Type B pancreatic cell (in vitro differentiated cells): ENCODE data around the gene ZSCAN16. TPM values are rescaled to one million over a fixed set of nuclear protein-coding genes. Genes with fewer than 3 reads are reported as not detected.
A peak's percentile ranks its signal among the peaks of the same experiment; 100 is the strongest.
"Not testable (repeated sequence)": the region's sequence is repeated elsewhere in the genome, so short reads cannot be mapped to it uniquely, and the experiment has no call there.

Experiments used
- DNase-seq: peaks from one replicate; pipeline ENCODE4 v3.0.0; 2021; ENCODE audit warnings: mixed read lengths; ENCODE audit not compliant: unreplicated experiment; ENCODE audit errors: extremely low spot score
- H3K27ac Mint-ChIP-seq: 2 replicates; pipeline ENCODE4 v1.8.0; 2021; ENCODE audit warnings: mild to moderate bottlenecking, mixed read lengths
- H3K27me3 Mint-ChIP-seq: 2 replicates; pipeline ENCODE4 v1.8.0; 2021; ENCODE audit warnings: mixed read lengths
- H3K36me3 Mint-ChIP-seq: 2 replicates; pipeline ENCODE4 v1.8.0; 2021; ENCODE audit warnings: mixed read lengths
- H3K4me1 Mint-ChIP-seq: one replicate; pipeline ENCODE4 v1.8.0; 2021; ENCODE audit warnings: mixed read lengths; ENCODE audit not compliant: unreplicated experiment
- H3K4me3 Mint-ChIP-seq: 2 replicates; pipeline ENCODE4 v1.8.0; 2021; ENCODE audit warnings: mild to moderate bottlenecking, mixed read lengths
- H3K9me3 Mint-ChIP-seq: 2 replicates; pipeline ENCODE4 v1.8.0; 2021; ENCODE audit warnings: mixed read lengths
- CTCF ChIP-seq: fragments of 200-600 bp; sonication (generic); conservative IDR thresholded peaks from 2 replicates; pipeline ENCODE4 v1.5.0; 2021; ENCODE audit warnings: antibody characterized with exemption, mild to moderate bottlenecking
- long read RNA-seq: library from polyadenylated mRNA; unstranded; transcript quantifications from one replicate; pipeline ENCODE4 v2.0.0, GENCODE V29; 2020
- total RNA-seq: library from RNA; stranded (reverse); gene quantifications from 2 replicates; pipeline ENCODE4 v1.2.1, GENCODE V29; 2021; ENCODE audit warnings: low replicate concordance

ZSCAN16 gene
- 8.9 and 12.1 TPM in 2 replicates for total RNA-seq
- long read RNA-seq, transcript ZSCAN16-201 (4 exons, 1,328 nt): major isoform, 48 of 75 reads
- long read RNA-seq, partial matches to known transcripts: 1 of 75 reads
- long read RNA-seq, other reads (novel, unspliced or antisense): 26 of 75 reads

- Mint-ChIP-seq H3K4me1 (peaks cover 19% of the 10 kb centered on the region), H3K9me3 (no peaks in the 10 kb centered on the region), H3K36me3 (peaks cover 13% of the 10 kb centered on the region), H3K4me3 (peak within 1 kb of the TSS; percentile 98), H3K27ac (peak within 1 kb of the TSS; percentile 89), H3K27me3 (no peaks in the 10 kb centered on the region)
- DNase-seq: peak; percentile 83
- TF ChIP-seq CTCF: no peak
Measured at GRCh38 chr6:28124350-28124970, at the start of gene ZSCAN16. TSS of gene ZSCAN16 (plus strand) at chr6:28124609. CDS start at chr6:28125444, 835 bp downstream.

DNA sequence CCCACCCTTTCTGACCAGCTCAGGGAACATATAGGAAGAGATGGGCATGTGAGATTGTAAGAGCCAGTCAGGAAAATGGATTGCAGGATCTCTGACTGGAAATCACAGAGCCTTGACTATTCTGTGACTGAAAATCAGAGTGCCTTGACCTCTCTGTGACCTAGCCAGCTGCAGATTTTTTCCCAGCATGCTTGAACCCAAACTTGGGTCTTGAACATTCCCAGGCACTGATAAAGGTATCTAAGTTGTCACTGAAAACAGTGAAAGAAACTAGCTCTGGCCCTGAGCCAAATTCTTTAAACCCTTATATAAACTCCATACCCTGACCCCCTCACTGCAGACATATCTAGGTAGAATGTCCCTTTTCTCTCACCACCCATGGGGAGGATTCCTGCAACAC, 46.4 kb upstream of the ZSCAN16 start:
- Mint-ChIP-seq H3K27me3 (peaks cover 8% of the 10 kb centered on the region), H3K4me3 (peak overlapping the region; percentile 61), H3K9me3 (peaks cover 5% of the 10 kb centered on the region), H3K4me1 (peaks cover 5% of the 10 kb centered on the region), H3K36me3 (peaks cover 4% of the 10 kb centered on the region), H3K27ac (peak overlapping the region; percentile 76)
- TF ChIP-seq CTCF: no peak
- DNase-seq: no peak

- Mint-ChIP-seq H3K36me3 (peaks cover 11% of the 10 kb centered on the region), H3K27me3 (peaks cover under 1% of the 10 kb centered on the region), H3K27ac (peak overlapping the region; percentile 100), H3K4me3 (peak overlapping the region; percentile 61), H3K9me3 (peaks cover 5% of the 10 kb centered on the region), H3K4me1 (peaks cover 5% of the 10 kb centered on the region)
- DNase-seq: no peak
- no peak for TF ChIP-seq CTCF
Measured at GRCh38 chr6:28078836-28079235, 45.6 kb upstream of the ZSCAN16 start.

DNA sequence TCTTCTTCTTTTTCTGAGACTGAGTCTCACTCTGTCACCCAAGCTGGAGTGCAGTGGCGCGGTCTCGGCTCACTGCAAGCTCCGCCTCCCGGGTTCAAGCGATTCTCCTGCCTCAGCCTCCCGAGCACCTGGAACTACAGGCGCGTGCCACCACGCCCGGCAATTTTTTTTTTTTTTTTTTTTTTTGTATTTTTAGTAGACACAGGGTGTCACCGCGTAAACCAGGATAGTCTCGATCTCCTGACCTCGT, 44.1 kb upstream of the ZSCAN16 start, which contains the start of gene ZNF165:
Gene ZNF165 (plus strand): TSS at position 188 of the 250 bp plus-strand sequence. CDS start 4,913 bp downstream, outside the sequence.
- not testable (repeated sequence) for H3K9me3 Mint-ChIP-seq
- H3K36me3 Mint-ChIP-seq: peaks cover 15% of the 10 kb centered on the region

DNA sequence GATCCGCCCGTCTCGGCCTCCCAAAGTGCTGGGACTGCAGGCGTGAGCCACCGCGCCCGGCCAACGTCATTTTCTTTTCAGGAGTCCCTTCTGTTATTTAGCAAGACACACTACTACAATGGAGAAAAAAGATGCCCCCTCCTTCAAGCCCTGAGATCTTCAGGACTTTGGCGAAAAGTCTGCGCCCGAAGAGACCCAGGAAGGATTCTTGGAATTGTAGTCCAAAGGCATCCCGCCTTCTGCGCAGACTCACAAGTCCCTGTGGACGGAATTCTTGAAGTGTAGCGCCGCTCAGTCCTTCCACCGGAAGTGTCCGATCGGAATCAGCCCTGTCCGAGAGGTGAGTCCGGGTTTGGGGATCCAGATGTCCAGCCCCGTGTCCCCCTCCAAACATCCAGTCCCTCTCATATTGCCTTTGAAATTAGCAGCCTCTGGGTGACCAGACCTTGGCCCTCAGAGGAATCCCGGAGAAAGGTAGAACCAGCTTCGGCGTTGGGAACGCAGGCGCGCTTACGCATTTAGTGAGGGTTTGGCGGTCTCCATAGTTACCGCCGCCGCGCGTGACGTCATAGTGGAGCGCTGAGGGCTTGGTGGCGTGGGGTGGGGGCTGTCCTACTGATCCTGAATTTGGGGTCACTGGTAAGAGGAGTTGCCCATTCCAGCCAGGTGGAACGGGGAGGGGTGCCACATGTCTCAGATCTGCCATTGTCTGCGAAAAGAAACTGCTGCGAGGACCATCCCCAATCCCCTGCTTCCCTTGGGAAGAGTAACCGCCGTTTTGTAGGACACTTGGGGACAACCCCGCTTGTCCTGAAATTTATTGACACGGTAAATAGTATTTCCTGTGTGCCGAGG, 43.6 kb upstream of the ZSCAN16 start:
- Mint-ChIP-seq H3K36me3 (peaks cover 21% of the 10 kb centered on the region), H3K27me3 (no peaks in the 10 kb centered on the region), H3K4me3 (peak overlapping the region; percentile 96), H3K4me1 (peaks cover 5% of the 10 kb centered on the region), H3K9me3 (peaks cover 5% of the 10 kb centered on the region), H3K27ac (peak overlapping the region; percentile 100)
- TF ChIP-seq CTCF: no peak
- DNase-seq: peak; percentile 93

More for the DNA sequence above, 44.1 kb upstream of the ZSCAN16 start, which contains the start of gene ZNF165:
- not testable (repeated sequence) for H3K4me1 Mint-ChIP-seq, H3K27me3 Mint-ChIP-seq, DNase-seq
- peak within 1 kb of the TSS; percentile 100 for H3K27ac Mint-ChIP-seq
- H3K4me3 Mint-ChIP-seq: peak within 1 kb of the TSS; percentile 96

- Mint-ChIP-seq H3K36me3 (peaks cover 24% of the 10 kb centered on the region), H3K9me3 (peaks cover 5% of the 10 kb centered on the region), H3K4me1 (peaks cover 5% of the 10 kb centered on the region), H3K27ac (peak overlapping the region; percentile 100), H3K4me3 (peak overlapping the region; percentile 96), H3K27me3 (no peaks in the 10 kb centered on the region)
- no peak for TF ChIP-seq CTCF
- DNase-seq: no peak
Measured at GRCh38 chr6:28081486-28081751, 43.0 kb upstream of the ZSCAN16 start.
